Stimulated activated CD4-positive, alpha-beta T cell treated with anti-CD3 and anti-CD28 coated beads, Interleukin-15, amount 100 ng/mL, for 48 hours (primary cell): ENCODE results near the gene HMCES.
"Not testable (repeated sequence)": the region's sequence is repeated elsewhere in the genome, so short reads cannot be mapped to it uniquely, and the experiment has no call there.

Experiments used
- DNase-seq, 2 donors: peaks; one replicate each; pipeline ENCODE4 v3.0.0-alpha.2; 2020; ENCODE audit warnings: low read depth in 2 of 2

Gene HMCES

GRCh38 chr3:129257609-129258008, 21.1 kb upstream of the HMCES start:
- no peak for DNase-seq

DNA sequence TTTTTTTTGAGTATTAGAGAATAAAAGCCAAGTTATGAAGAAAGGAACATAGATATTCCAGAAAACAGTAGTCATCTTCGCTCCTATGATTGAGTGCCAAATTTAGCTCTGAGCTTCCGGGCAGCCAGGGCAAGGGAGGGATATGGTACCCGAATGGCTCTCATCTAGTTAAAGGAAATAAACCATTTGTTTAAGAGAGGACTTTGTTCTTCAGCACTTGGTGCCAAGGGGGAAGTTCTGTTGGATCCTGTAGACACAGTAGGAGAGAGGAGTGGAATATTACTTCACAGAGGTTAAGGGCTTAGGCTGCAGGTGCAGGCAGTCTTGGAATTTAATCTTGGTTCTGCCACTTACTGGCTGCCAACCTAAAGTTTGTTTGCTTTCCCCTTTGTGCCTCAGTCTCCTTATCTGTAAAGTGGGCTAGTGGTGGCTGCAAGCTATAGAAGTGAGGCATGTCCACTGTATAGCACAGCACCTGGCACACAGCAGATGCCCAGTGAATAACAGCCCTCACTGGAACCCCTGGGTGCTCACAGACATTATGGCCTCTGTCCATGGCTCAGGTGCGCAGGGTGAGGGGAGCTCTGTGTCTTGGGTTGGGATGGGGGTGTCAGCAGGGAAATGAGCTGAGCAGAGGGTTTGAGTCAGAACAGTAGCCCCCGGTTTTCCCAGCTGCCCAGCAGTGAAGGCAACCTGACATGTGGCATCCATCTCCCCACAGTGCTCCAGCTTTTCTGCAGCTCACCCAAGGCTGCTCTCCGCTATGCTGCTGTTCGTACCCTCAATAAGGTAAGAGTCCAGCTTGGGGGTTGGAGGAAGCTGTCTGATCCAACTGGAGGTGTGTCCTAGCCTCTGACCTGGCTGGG, 18.8 kb upstream of the HMCES start:
- no peak for DNase-seq

DNA sequence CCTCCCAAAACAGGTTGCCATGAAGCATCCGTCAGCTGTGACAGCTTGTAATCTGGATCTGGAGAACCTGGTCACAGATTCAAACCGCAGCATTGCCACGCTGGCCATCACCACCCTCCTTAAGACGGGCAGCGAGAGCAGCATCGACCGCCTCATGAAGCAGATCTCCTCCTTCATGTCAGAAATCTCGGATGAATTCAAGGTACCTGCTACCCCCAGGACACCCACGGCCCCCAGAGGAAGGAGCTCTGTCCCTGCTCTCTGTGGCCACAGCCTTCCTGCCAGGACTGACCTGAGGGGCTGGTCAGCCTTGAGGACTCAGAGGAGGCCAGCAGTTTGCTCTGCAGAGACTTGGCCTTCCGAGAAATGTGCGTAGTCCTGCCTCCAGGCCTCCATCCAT, 18.1 kb upstream of the HMCES start:
- DNase-seq: no peak

DNA sequence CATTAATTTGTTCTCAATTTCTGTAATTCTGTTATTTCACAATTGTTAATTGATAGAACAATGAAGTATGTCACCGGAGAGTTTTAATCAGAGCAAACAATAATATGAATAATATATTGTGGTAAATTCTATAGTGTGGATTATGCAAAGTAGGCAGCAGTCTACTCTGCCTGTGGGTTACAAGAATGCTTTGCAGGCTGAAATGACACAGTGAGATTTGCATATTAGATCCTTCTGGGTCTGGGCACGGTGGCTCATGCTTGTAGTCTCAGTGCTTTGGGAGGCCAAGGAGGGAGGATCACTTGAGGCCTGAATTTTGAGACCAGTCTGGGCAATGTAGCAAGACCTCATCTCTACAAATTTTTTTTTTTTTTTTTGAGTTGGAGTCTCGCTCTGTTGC, 16.8 kb upstream of the HMCES start:
- DNase-seq: no peak

DNA sequence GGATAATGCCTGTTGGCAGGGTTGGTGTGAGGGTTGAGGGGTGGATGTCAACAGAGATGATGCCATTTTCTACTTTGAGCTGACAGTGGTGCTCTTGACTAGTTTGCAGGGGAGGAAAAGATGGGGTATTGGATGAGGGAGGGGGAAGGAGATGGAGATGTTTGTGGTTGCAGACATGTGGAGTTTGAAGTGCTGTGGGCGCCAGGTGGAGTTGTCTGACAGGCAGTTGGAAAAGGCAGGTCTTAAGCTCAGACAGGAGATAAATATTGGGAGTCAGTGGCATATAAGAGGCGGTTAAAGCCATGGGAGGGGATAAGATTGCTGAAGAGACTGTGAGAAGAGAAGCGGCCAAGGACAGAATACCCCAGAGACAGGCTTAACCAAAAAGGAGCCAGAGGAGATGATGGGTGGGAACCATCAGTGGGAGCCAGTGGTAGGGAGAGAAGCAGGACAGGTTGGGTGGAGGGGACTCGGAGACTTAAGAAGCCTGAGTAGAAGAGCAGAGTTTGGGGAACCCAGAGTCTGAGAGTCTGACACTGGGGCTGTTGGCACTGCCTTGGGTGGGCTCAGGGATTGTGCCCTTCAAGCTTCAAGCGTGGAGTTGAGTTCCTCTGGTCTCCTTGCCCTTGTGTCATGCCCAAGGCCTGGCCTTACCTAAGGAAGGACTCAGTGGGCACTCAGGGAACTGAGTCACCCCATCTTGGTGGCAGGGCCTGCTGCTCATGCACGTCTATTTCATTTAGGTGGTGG, 15.3 kb upstream of the HMCES start:
- DNase-seq: no peak

GRCh38 chr3:129264994-129265393, 13.7 kb upstream of the HMCES start:
- not testable (repeated sequence) for DNase-seq

GRCh38 chr3:129266651-129267050, 12.0 kb upstream of the HMCES start:
- DNase-seq: no peak

GRCh38 chr3:129268396-129268795, 10.3 kb upstream of the HMCES start:
- DNase-seq: no peak

DNA sequence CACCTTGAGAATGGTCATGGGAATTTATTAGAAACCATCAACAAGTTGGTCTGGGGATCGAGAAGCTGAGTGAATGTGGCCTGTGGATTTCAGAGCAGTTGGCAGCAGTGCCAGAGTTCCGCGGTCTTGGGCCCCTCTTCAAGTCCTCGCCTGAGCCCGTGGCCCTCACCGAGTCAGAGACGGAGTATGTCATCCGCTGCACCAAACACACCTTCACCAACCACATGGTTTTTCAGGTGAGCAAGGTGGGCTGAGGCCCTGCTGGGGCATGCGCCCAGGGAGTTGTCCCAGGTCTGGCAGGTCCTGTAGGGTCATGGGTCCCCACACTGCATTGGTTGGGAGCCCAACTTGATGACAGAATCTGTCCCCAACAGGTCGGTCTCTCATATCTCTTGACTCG, 7.0 kb upstream of the HMCES start:
- DNase-seq: no peak

GRCh38 chr3:129276385-129276784, 2.3 kb upstream of the HMCES start:
- DNase-seq: no peak

DNA sequence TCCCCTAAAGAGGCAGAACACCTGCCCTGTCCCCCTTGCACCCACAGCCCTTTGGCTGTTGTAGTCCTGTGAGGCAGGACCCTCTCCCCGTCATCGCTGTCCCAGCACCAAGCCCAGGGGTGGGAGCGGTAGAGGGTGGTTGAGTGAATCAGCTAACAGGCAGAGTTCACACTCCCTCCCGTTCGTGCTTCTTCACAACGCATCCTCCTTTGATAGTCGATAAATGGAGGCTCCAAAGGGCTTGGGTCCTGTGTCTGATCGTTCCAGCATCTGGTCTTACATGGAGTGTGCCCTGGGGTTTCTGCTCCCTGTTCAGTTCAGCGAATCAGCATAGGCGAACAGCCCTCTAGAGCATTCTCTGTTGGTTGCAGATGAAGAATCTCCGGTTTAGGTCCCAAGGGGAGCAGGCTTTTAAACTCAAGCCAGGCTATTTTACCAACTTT, 820 bp upstream of the HMCES start:
- DNase-seq: no peak

GRCh38 chr3:129278966-129279906, 566 bp downstream of the HMCES start:
- DNase-seq: peak; percentile 26 to 42

DNA sequence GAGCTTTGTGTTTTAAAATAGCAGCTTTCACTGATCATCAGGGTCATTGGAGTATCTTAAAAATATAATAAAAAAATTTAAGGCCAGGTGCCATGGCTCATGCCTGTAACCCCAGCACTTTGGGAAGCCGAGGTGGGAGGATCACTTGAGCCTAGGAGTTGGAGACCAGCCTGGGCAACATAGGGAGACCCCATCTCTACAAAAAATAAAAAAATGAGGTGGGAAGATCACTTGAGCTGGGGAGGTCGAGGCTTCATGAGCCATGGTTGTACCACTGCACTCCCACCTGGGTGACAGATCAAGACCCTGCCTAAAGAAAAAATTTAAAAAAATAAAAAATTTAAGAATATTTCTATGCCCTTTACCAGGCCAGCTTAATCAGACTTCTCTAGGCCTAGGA, 1.5 kb downstream of the HMCES start:
- DNase-seq: no peak

- no peak for DNase-seq
Observed at GRCh38 chr3:129281726-129282125, 3.1 kb downstream of the HMCES start.

- no peak for DNase-seq
Observed at GRCh38 chr3:129282727-129283327, 4.2 kb downstream of the HMCES start.

DNA sequence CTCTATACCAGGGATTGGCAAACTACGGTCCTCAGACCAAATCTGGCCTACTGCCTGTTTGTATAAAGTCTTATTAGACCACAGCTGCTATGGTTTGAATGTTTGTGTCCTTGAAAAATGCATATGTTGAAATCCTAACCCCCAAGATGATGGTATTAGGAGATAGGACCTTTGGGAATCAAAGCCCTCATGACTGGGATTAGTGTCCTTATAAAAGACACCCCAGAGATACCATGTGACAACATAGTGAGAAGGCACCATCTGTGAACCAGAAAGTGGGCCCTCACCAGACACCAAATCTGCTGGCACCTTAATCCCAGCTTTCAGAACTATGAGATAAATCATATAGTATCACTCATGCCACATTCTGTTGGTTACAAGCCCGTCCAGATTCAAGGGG, 7.4 kb downstream of the HMCES start:
- DNase-seq: no peak

DNA sequence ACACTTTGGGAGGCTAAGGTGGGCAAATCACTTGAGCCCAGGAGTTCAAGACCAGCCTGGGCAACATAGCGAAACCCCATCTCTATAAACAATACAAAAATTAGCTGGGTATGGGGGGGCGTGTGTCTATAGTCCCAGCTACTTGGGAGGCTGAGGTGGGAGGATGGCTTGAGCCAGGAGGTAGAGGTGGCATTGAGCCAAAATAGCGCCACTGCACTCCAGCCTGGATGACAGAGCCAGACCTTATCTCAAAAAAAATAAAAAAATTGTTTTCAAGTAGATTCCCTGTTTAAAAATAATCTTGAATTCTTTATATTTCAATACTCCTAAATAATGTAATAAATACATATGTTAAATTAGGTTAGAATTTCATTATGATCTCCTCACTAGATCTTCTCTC, 9.8 kb downstream of the HMCES start:
- no peak for DNase-seq

DNA sequence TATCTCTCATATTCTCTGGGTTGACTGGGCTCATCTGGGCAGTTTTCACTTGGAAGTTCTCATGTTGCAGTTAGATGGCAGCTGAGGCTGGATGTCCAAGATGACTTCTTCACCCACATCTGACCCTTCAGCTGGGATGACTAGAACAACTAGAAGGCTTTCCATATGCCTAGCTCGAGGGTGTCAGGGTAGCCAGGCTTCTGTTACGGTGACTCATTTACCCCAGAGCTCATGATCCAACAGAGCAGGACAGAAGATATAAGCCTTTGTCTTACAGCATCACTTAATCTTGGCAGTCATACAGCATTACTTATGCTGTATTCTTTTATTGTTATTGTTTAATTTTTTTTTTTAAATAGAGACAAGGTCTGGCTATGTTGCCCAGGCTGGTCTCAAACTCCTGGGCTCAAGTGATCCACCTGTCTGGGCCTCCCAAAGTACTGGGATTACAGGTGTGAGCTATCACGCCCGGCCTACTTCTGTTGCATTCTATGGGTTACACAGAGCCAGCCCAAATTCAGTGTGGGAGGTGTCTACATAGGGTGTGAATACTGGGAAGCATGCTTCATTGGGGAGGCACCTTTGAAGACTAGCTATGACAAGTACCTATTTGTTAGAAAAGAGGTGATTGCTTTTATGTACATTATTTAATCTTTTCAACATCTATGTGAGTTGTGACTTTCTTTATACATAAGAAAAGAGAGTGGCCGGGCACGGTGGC, 10.7 kb downstream of the HMCES start:
- DNase-seq: no peak

GRCh38 chr3:129291236-129291886, 12.7 kb downstream of the HMCES start:
- DNase-seq: no peak

- DNase-seq: no peak
Observed at GRCh38 chr3:129295286-129295685, 16.6 kb downstream of the HMCES start.
